GM19324 (cell line): ENCODE data around the gene DHRS1.
"Not testable (repeated sequence)": the region's sequence is repeated elsewhere in the genome, so short reads cannot be mapped to it uniquely, and the experiment has no call there.

Experiments used
- ATAC-seq: cut with Tn5 transposase; IDR thresholded peaks from one replicate; pipeline ENCODE4 v1.9.1; 2021; ENCODE audit warnings: mild to moderate bottlenecking, moderate library complexity; ENCODE audit not compliant: unreplicated experiment, low FRiP score

The DHRS1 gene

DNA sequence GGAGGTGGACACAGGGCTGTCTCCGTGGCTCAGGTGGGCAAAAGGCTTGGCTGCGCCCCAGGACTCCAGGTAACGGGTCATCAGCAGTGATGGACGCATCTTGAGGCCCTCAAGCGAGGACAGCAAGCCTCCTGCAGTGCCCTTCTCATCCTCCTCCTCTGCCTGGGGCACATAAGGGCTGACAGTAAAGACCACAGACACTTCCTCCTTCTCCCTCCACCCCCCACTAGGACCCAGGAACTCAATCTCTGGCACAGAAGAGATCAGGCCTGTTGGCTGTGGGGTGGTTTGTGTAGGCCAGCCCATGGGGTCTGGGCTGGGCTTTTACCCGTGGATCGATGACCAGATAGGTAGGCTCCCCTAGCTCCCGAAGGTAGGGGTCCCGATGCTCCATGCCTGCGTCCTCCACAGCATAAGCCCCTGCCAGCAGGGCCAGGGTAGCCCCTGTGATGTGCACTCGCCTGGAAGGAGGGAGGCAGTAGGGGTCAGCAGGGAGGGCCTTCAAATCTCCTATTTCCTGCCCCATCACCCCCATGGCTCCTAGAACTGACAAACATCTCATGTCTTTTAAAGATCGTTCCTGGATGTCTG, 29.6 kb upstream of the DHRS1 start:
- no peak for ATAC-seq

DNA sequence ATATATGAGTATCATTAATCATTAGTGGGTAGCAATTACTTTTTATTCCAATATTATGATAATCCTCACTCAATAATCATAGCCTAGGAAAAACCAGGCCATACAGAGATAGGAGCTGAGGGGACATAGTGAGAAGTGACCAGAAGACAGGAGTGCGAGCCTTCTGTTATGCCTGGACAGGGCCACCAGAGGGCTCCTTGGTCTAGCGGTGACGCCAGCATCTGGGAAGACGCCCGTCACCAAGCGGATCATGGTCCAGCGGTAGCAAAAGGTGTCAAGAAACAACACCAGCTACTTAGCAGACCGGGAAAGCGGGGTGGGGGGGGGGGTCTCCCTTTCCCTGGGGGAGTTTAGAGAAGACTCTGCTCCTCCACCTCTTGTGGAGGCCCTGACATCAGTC, 28.3 kb upstream of the DHRS1 start:
- ATAC-seq, result not testable (repeated sequence)

DNA sequence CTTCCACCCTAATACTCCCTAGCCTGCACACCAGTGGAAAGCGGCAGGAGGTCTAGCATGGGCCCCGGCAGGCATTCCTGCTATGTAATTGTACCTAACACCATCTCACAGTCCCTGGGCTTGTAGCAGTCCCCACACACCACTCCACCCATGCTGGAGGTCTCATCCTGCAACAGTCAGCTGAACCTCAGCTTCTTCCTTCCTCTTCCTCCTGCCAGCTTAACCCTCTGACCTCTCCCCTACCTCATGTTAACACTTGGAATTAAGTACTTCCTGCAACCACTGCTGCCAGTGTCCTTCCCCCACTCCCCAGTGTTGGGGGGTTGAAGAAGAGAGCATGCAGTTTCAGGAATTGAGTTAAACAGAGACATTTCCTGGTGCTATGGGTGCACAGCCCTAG, 27.7 kb upstream of the DHRS1 start:
- no peak for ATAC-seq

DNA sequence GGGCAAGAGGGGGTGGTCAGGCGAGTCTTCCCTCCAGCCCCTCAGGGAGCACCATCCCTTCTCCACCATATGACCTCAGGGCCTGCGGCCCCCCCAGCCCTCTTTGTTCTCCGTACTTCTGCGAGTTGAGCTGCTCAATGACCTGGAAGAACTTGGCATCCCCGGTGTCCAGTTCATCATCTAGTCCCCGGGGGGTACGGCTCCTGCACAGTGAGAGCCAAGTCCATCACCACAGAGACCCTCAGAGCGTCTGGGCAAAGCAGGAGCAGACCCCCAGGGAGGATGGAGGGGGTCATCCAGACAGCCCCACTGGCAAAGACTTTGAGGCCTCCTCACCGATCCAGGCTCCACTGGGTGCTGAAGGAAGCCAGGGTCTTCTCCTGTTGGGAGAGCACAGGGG, 26.4 kb upstream of the DHRS1 start:
- ATAC-seq, result no peak

DNA sequence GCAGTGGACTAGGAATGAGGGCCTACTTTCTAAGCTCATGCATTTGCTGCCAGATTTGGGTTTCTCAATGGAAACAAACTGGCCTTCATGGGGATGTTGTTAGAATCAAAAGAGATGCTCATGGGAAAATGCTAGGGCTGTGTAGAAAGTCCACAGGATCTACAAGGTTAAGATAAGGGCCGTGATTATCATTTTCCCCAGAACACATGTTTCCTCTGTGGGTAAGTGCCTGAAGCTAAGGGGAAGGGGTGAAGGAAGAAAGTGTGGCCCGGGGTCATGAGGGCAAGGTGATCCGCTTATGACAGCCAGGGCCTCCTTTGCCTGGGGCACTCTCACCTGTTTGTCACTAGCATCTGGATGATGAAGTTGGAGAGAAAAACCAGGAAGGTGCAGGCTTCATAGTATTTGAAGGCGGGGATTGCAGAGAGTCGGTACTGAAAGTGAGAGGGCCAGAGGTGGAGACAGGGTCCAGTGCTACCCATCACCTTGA, 25.5 kb upstream of the DHRS1 start:
- ATAC-seq, result no peak

DNA sequence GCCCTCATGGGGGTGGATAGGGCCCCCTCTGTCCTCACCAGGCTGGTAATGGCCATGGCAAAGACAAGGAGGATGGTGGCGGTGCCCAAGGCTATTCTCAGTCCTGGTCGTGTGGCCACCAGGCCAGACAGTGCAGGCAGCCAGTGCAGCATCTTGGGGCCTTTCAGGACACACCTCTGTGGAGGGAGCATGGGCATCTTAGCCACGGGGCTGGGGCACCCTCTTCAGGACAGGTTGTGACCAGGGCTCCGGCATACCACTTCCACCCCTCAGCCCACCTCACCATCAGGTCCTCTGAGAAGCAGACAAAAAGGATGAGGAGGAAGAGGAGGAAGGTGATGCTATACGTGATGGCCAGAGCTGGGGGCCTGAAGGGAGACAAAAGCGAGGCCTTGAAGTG, 24.4 kb upstream of the DHRS1 start:
- no peak for ATAC-seq

DNA sequence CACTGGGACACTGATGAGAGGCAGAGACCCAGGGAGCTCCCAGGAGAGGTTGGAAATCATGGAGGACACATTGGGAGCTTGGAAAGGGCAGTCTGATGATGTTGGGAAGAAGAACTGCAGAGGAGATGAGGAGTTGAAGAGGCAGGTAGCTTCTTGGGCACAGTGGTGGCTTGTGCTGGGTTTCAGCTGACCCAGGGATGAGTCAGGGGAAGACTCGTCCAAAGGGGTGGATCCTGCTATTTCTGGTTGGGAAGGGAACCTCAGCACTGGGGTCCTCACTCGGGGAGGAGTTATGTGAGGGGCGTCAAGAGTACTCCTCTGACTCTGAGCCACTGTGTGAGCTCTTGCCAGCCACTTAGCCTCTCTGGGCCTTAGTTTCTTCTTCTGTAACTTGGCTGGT, 23.8 kb upstream of the DHRS1 start:
- ATAC-seq, result no peak

DNA sequence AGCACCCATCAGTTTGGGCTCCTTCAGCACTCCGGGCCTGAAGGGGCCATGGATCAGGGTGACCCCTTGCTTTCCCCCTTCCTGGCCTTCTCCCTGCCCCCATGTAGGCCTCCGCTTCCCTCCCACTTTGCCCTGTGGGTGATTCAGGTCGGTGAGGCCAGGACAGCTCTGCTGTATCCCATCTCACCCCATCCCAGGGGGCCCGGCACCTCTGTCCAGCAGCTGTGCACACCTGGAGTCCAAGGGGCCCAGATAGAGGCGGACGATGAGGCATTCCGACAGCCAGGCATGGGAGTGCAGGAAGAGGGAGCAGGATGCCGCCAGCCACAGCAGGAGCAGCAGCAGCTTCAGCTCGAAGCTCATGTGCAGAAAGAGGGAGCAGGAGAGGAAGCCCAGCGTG, 23.1 kb upstream of the DHRS1 start:
- no peak for ATAC-seq

DNA sequence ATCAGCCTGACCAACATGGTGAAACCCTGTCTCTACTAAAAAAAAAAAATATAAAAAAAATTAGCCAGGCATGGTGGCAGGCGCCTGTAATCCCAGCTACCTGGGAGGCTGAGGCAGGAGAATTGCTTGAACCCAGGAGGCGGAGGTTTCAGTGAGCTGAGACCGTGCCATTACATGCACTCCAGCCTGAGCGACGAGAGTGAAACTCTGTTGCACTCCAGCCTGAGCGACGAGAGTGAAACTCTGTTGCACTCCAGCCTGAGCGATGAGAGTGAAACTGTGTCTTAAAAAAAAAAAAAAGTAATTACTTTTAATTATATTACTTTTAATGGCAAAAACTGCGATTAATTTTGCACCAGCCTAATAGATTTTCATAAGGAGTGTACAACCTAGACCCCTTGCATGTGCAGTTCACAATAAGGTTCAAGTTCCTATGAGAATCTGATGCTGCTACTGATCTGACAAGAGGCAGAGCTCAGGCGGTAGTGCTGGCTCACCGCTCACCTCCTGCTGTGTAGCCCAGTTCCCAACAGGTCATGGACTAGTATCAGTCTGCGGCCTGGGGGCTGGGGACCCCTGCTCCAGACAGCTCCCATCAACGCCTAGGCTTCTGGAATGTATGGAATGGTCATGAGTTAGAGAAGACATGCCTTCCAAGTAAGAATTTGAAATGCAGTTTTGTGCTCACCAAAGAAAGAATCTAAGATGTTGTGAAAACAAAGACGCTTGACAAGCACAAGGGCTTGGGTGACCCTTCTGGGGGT, 21.8 kb upstream of the DHRS1 start:
- ATAC-seq, result no peak

- no peak for ATAC-seq
These were observed 17.8 kb upstream of the DHRS1 start for GRCh38 chr14:24317141-24317928.

DNA sequence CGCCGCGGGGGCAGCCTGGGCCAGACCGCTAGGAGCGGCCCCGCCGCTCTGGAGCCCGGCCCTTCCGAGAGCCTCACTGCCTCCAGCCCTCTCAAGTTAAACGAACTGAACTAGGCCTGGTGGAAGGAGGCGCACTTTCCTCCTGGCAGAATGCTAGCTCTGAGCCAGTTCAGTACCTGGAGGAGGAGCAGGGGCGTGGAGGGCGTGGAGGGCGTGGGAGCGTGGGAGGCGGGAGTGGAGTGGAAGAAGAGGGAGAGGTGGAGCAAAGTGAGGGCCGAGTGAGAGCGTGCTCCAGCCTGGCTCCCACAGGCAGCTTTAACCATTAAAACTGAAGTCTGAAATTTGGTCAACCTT, 17.0 kb upstream of the DHRS1 start:
- ATAC-seq, result no peak

DNA sequence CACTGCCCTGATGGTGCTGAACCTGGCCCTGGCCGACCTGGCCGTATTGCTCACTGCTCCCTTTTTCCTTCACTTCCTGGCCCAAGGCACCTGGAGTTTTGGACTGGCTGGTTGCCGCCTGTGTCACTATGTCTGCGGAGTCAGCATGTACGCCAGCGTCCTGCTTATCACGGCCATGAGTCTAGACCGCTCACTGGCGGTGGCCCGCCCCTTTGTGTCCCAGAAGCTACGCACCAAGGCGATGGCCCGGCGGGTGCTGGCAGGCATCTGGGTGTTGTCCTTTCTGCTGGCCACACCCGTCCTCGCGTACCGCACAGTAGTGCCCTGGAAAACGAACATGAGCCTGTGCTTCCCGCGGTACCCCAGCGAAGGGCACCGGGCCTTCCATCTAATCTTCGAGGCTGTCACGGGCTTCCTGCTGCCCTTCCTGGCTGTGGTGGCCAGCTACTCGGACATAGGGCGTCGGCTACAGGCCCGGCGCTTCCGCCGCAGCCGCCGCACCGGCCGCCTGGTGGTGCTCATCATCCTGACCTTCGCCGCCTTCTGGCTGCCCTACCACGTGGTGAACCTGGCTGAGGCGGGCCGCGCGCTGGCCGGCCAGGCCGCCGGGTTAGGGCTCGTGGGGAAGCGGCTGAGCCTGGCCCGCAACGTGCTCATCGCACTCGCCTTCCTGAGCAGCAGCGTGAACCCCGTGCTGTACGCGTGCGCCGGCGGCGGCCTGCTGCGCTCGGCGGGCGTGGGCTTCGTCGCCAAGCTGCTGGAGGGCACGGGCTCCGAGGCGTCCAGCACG, 16.4 kb upstream of the DHRS1 start:
- ATAC-seq, result no peak

DNA sequence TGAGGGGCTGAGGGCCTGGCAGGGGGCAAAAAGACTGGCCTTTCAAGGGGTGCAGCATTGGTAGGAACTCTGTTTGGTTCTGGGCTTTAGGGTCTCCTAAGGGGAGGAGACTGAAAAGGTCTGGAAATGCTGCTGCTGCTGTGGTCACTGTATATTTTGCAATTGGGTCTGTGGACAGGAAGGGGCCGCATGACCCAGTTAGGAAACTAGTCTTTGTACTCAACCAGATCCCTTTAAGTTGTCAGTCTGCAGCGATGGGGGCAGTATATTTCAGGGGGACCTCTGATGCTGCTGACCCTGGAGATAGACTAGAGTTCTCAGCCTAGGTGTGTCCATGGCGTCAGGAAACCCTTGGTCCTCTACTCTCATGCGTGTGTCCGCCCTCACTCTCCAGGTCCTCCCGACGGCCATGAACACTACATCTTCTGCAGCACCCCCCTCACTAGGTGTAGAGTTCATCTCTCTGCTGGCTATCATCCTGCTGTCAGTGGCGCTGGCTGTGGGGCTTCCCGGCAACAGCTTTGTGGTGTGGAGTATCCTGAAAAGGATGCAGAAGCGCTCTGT, 15.7 kb upstream of the DHRS1 start:
- no peak for ATAC-seq

DNA sequence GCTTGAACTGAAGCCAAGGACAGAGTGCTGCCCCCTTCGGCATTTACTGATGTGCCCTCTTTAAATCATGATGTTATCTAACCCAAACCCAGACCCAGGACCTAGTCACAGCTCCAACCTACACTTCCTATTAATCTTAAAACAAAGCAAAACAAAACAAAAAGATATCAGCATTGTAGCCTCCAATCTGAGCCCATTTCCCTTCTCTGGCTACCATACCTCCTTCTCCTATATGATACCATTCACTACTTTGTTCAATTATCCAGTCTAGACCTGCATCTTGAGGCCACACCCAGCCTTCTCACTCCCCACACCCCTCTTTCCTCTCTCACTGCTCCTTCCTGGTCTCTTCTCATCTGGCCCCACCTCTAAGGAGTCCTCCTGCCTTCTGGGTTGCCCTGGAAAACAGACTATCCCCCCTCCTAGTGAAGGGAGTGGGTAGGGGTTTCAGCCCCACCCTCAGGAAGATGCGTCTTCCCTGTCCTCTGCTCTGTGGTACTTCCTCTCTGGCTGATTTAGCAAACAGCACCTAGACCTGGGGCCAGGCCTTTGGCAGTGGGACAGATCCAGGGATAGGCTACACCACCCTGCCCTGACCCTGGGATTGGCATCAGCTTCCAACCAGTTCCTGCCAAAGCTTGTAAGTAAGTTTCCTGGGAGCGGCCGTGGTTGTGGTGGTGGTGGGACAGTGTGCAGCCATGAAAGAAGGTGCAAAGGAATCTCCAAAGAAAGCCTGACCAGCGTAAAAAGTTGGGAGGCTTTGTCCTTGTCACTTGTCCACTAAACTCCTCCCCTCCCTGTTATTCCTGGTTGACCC, 15.0 kb upstream of the DHRS1 start:
- no peak for ATAC-seq

DNA sequence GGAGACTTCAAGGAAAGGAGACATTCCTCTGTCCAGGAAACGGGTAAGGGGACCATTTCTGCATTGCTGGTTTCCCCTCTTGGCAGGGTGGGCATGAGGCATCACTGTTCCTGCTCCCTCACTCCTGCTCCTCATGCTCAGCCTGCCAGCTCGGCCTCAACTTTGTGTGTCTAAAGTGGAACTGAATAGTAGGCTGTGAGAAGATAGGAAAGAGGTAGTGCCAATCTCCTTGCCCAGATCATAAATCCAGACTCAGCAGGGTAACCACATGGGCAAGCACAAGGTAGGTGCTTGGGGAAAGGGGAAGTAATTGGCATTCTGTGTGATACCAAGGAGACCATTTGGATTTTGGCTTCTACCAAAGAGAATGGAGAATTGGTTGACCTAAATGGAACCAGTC, 14.3 kb upstream of the DHRS1 start:
- ATAC-seq, result no peak

DNA sequence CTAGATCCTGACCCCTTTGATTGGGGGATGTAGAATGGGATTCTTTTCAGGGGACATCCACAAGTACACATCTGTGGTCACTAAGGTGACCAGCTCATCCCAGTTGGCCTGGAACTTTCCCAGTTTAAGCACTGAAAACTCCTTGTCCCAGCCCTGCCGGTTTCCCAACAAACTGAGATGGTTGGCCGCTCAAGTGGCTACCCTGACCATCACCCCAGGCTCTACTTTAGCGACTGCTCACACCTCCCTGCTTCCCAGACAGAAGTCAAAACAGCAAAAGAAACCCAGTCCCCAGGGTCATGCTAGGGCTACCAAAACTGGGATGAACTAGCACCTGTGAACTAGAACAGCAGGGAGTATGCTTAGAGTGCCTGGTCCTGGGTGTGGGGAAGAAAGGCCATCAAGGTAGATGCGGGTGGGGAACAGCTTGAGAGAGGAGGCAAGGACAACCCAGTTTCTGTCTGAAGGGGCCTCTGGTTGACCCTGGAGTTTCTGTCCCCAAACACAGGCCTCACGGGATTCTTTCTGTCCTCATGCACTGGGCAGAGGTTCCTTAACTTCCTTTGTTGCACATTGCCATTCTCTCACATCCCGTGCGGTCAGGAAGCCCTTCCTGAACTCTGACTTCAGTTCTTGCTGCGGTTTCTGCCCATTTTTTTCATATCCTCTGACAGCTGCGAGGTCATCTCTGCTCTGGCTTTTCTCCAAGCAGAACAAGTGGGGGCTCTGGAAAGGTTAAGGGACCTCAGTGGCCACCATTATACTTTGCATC, 13.3 kb upstream of the DHRS1 start:
- no peak for ATAC-seq

DNA sequence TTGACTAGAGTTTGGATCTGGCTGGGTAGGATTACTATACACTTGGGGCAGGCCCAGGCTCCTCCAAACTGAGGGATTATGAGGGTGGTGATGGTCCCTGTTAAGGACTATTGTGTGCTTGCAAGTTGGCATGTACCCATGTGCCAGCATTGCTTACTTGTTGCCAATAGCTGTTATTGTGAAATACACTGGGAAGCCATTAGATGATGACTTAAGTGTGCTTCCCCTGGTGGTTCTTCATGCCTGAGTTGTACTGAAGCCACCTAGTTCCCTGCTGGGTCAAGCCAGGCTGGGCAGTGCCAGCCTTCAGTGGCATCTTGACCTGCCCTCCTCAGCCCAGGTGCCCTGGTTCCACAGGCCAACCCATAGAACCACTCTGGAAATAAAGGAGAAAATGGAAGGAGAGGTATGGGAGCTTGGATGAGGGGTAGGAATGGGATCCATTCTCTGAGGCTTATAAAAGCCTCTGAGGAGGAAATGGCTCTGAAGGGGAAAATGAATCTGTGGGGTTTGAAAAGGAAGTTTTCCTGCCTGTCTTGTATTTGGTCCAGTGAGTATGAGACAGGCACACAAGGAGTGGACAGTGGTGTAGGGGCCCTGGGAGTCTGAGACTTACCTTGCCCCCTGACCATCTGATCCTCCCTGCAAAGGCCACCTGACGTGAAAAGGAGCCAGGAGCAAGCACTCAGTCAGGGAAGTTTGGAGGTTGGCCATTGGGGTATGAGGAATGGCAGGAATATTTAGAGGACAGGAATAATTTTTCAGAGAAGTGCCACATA, 12.4 kb upstream of the DHRS1 start:
- ATAC-seq, result no peak
